Measurements from ENCODE around the gene HTR2B. TPM values are rescaled to one million over a fixed set of nuclear protein-coding genes. Genes with fewer than 3 reads are reported as not detected.

The HTR2B gene
- total and polyA plus RNA-seq, 8 donors = 0.31 to 1.1 (median 0.47) TPM

GRCh38 chr2:231169488-231169887 lies 44.6 kb upstream of the HTR2B start:
- intact Hi-C loops (cut with DNase I) = no loop called here
- no peak overlapping the region for H3K4me3 ChIP-seq
- no peaks in the 10 kb centered on the region for H3K9me3 ChIP-seq
- no peak for TF ChIP-seq CTCF (IDR thresholded peaks at IDR 0.05)
- no peak for ATAC-seq
- DNase-seq = no peak
- peaks cover 0 to 77% of the 10 kb centered on the region in 2 donors for H3K36me3 ChIP-seq
- H3K27ac ChIP-seq = no peak overlapping the region
- peaks cover 6 to 8% of the 10 kb centered on the region in 2 donors for H3K4me1 ChIP-seq
- H3K27me3 ChIP-seq = no peaks in the 10 kb centered on the region

DNA sequence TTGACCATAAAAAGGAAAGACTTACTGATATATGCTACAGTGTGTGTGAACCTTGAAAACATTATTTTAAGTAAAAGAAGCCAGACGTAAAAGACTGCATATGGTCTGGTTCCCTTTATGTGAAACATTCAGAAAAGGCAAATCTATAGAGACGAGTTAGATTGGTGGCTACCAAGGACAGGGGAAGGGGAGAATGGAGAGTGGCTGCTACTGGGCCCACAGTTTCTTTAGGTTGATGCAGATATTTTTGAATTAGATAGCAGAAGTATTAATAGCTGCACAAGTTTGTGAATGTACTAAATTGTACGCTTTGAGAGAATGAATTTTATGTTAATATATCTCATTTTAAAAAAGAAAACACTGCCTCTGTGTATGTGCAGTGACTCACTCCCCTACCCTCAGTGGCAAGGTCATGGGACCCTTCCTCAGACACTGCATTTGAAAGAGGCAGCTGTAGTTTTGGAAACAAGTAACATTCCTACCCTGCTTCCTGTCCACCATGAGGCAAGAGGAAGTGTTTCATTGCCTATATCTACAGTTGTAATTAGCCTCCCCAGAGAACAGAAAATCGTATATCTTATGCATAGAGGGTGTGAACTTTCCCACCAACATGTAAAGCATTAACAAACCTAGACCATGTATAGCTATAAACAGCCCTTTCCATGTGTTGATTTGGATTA lies 43.8 kb upstream of the HTR2B start:
- peak overlapping the region in 1 of 2 donors; percentile 36 for H3K27ac ChIP-seq
- H3K4me3 ChIP-seq = no peak overlapping the region
- H3K9me3 ChIP-seq = no peaks in the 10 kb centered on the region
- no peaks in the 10 kb centered on the region for H3K27me3 ChIP-seq
- DNase-seq = no peak
- intact Hi-C loops (cut with DNase I) = no loop called here
- peaks cover 0 to 8% of the 10 kb centered on the region in 2 donors for H3K4me1 ChIP-seq
- TF ChIP-seq CTCF (IDR thresholded peaks at IDR 0.05) = no peak
- H3K36me3 ChIP-seq = peaks cover 0 to 83% of the 10 kb centered on the region in 2 donors
- ATAC-seq = no peak

DNA sequence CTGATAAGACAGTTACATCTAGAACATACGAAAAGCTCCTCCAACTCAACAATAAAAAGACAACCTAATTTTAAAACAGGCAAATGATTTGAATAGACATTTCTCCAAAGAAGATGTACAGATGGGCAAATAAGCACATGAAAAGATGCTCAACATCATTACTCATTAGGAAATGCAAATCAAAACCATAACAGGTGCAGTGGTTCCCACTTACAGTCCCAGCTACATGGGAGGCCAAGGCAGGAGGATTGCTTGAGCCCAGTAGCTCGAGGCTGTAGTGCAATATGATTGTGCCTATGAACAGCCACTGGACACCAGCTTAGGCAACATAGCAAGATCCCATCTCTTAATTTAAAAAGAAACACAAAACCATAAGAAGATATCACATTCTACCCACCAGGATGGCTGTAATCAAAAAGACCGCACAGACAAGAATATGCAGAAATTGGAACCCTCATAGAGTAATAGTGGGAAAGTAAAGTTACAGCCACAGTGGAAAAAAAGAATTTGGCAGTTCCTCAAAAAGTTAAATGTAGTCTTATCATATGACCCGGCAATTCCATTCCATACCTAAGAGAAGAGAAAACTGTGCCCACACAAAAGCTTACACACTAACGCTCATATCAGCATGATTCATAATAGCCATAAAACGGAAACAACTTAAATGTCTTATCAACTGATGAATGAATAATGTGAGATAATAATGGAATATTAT lies 43.1 kb upstream of the HTR2B start:
- DNase-seq (no peak), ATAC-seq (no peak)
- Histone ChIP-seq H3K4me1 (peaks cover 0 to 8% of the 10 kb centered on the region in 2 donors), H3K27ac (peak overlapping the region in 1 of 2 donors; percentile 36), H3K27me3 (no peaks in the 10 kb centered on the region), H3K4me3 (no peak overlapping the region), H3K36me3 (peaks cover 0 to 84% of the 10 kb centered on the region in 2 donors), H3K9me3 (no peaks in the 10 kb centered on the region)
- no peak for TF ChIP-seq CTCF (IDR thresholded peaks at IDR 0.05)
- intact Hi-C loops (cut with DNase I) = no loop called here

- no peak for TF ChIP-seq CTCF (IDR thresholded peaks at IDR 0.05)
- H3K27me3 ChIP-seq = no peaks in the 10 kb centered on the region
- peaks cover 0 to 71% of the 10 kb centered on the region in 2 donors for H3K36me3 ChIP-seq
- DNase-seq = no peak
- intact Hi-C loops (cut with DNase I) = no loop called here
- H3K4me3 ChIP-seq = no peak overlapping the region
- H3K27ac ChIP-seq = peak overlapping the region in 1 of 2 donors; percentile 25
- peaks cover 11 to 13% of the 10 kb centered on the region in 2 donors for H3K4me1 ChIP-seq
- H3K9me3 ChIP-seq = no peaks in the 10 kb centered on the region
- ATAC-seq = no peak
Measured at GRCh38 chr2:231163414-231164095, 38.7 kb upstream of the HTR2B start.

DNA sequence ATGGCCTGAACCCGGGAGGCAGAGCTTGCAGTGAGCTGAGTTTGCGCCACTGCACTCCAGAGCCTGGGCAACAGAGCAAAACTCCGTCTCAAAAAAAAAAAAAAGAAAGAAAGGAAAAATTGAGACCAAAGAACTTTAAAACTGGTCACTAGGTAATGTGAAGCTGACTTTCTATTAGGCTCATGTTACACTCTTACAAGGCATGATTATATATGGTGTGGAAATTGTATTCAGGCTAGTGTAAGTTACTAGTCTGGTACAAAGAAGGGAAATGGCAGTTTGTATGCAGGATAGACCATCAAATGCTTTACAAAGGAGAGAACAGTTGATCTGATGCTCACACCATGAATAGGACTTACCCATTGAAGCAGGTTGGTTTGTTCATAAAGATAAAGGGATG lies 38.2 kb upstream of the HTR2B start:
- Histone ChIP-seq H3K27ac (peak overlapping the region in 1 of 2 donors; percentile 55), H3K27me3 (no peaks in the 10 kb centered on the region), H3K36me3 (peaks cover 0 to 76% of the 10 kb centered on the region in 2 donors), H3K4me1 (peaks cover 10 to 11% of the 10 kb centered on the region in 2 donors), H3K4me3 (no peak overlapping the region), H3K9me3 (no peaks in the 10 kb centered on the region)
- intact Hi-C loops (cut with DNase I) = no loop called here
- no peak for DNase-seq
- ATAC-seq = no peak
- TF ChIP-seq CTCF (IDR thresholded peaks at IDR 0.05) = no peak
